Osteoblast (primary cell): Measurements from ENCODE around the gene DHH. TPM values are rescaled to one million over a fixed set of nuclear protein-coding genes. Genes with fewer than 3 reads are reported as not detected.

Source experiments
- DNase-seq: peaks from one replicate; pipeline ENCODE4 v3.0.0; 2011; ENCODE audit warnings: low spot score, mixed read lengths; ENCODE audit not compliant: insufficient read length; ENCODE audit errors: missing footprints
- H2AFZ ChIP-seq: 2 replicates; pipeline ENCODE4 v1.6.0; 2011; ENCODE audit warnings: mild to moderate bottlenecking, low read length
- H3K27ac ChIP-seq: 2 replicates; pipeline ENCODE4 v1.5.1; 2011; ENCODE audit warnings: mild to moderate bottlenecking, low read depth, low read length, moderate library complexity
- H3K27me3 ChIP-seq: 2 replicates; pipeline ENCODE4 v1.6.0; 2012; ENCODE audit warnings: mild to moderate bottlenecking, control low read depth, inconsistent platforms, low read length, moderate library complexity; ENCODE audit not compliant: insufficient read depth
- H3K36me3 ChIP-seq: 2 replicates; pipeline ENCODE4 v1.5.1; 2011; ENCODE audit warnings: mild to moderate bottlenecking, low read length, control low read depth, moderate library complexity; ENCODE audit not compliant: insufficient read depth
- H3K4me1 ChIP-seq: 2 replicates; pipeline ENCODE4 v1.5.1; 2011; ENCODE audit warnings: mild to moderate bottlenecking, low read length, control low read depth, moderate library complexity; ENCODE audit not compliant: insufficient read depth
- H3K4me2 ChIP-seq: 2 replicates; pipeline ENCODE4 v1.6.0; 2011; ENCODE audit warnings: mild to moderate bottlenecking, low read length; ENCODE audit not compliant: insufficient read depth
- H3K4me3 ChIP-seq: fragments of 200-600 bp; sonication (generic); 3 replicates; pipeline ENCODE4 v1.5.1; 2012; ENCODE audit warnings: mild to moderate bottlenecking, low read length, inconsistent platforms; ENCODE audit not compliant: insufficient read depth
- H3K79me2 ChIP-seq: 2 replicates; pipeline ENCODE4 v1.6.0; 2012; ENCODE audit warnings: mild to moderate bottlenecking, low read length, control low read depth, inconsistent platforms; ENCODE audit not compliant: insufficient read depth
- H3K9me3 ChIP-seq: 2 replicates; pipeline ENCODE4 v1.5.1; 2011; ENCODE audit warnings: low read depth, low read length, control low read depth
- H4K20me1 ChIP-seq: 2 replicates; pipeline ENCODE4 v1.6.0; 2012; ENCODE audit warnings: mild to moderate bottlenecking, low read length, control low read depth; ENCODE audit not compliant: insufficient read depth
- total RNA-seq: library from RNA; depleted of rRNA; stranded (reverse); fragments of >200 nt; gene quantifications from 2 replicates; pipeline ENCODE4 v1.2.3, GENCODE V29; 2012
- TF ChIP-seq, protein P1 (sequence below): IDR thresholded peaks from 2 replicates; pipeline ENCODE4 v1.5.1; 2011; ENCODE audit warnings: mild to moderate bottlenecking, low read depth, low read length, moderate library complexity; ENCODE audit errors: extremely low read depth

DHH gene
- total RNA-seq = under 0.01 TPM in 1 of 2 replicates, not detected in the other

DNA sequence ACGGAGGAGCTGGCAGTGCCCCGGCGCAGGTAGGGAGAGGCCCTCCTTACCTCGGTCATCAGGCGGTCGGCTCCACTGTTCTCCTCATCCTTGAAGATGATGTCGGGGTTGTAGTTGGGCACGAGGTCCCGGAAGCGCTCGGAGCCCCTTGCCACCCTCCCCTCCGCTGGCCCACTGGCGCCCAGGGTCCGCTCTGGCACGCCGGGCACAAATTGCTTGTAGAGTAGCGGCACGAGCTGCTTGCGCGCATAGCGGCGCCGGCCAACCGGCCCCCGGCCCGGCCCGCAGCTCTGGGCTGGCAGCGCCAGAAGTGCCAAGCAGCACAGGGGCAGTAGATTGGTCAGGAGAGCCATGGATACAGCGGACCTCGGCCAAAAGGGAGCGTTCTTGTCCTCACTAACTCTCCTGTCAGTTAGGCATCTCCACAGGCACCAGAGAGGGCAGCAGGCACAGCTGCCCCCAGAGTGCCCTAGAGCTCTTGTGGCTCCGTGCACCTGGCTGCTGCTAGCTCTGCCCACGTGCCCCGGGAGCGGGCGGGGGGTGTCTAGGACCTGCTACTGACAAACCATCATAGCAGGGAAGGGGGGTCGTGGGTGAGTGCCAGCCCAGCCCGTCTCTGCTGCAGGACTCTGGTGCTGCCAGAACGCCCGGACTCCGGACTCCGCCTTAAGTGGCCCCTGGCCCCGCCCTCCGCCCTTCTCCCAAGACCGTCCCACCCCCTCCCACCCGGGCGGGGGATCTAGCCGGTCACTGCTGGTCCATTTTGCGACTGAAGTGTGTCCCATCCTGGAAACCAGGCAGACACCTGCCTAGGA is at the start of gene DHH:
Gene DHH (minus strand): TSS at position 642 of the 815 bp plus-strand sequence. CDS start 289 bp downstream, at position 353.
- TF ChIP-seq, protein P1, sequence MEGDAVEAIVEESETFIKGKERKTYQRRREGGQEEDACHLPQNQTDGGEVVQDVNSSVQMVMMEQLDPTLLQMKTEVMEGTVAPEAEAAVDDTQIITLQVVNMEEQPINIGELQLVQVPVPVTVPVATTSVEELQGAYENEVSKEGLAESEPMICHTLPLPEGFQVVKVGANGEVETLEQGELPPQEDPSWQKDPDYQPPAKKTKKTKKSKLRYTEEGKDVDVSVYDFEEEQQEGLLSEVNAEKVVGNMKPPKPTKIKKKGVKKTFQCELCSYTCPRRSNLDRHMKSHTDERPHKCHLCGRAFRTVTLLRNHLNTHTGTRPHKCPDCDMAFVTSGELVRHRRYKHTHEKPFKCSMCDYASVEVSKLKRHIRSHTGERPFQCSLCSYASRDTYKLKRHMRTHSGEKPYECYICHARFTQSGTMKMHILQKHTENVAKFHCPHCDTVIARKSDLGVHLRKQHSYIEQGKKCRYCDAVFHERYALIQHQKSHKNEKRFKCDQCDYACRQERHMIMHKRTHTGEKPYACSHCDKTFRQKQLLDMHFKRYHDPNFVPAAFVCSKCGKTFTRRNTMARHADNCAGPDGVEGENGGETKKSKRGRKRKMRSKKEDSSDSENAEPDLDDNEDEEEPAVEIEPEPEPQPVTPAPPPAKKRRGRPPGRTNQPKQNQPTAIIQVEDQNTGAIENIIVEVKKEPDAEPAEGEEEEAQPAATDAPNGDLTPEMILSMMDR = no peak
- H3K4me2 ChIP-seq = peak within 1 kb of the TSS; percentile 59
- H3K79me2 ChIP-seq = no peaks in the 10 kb centered on the region
- no peaks in the 10 kb centered on the region for H3K9me3 ChIP-seq
- H3K36me3 ChIP-seq = peaks cover 25% of the 10 kb centered on the region
- H2AFZ ChIP-seq = no peak within 1 kb of the TSS
- peaks cover 2% of the 10 kb centered on the region for H4K20me1 ChIP-seq
- H3K4me3 ChIP-seq = peak within 1 kb of the TSS; percentile 51
- DNase-seq = peak; percentile 82
- peaks cover 11% of the 10 kb centered on the region for H3K4me1 ChIP-seq
- peaks cover 43% of the 10 kb centered on the region for H3K27me3 ChIP-seq
- H3K27ac ChIP-seq = no peak within 1 kb of the TSS

DNA sequence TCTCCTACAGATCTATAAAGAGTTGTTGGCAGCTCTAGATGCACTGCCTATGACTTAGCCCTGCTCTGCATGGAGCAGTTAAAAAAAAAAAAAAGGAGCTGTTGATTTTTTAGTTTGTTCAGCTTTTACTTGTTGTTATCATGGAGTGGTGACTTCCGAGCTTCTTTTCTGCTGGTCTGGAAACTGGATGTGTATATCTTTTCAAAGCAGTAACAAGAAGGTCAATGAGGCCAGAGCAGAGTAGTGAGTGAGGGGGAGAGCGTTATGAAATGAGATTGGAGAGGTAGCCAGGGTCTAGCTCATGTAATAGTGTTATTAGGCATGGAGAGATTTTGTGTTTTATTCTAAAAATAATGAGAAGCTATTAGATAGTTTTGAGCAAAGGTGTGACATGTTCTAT is 49.8 kb upstream of the DHH start:
- no peak for DNase-seq
- Histone ChIP-seq H4K20me1 (no peaks in the 10 kb centered on the region), H3K4me1 (no peaks in the 10 kb centered on the region), H3K27me3 (no peaks in the 10 kb centered on the region), H3K36me3 (no peaks in the 10 kb centered on the region), H3K27ac (no peak overlapping the region), H2AFZ (no peak overlapping the region), H3K9me3 (no peaks in the 10 kb centered on the region), H3K4me3 (no peak overlapping the region), H3K4me2 (no peak overlapping the region), H3K79me2 (no peaks in the 10 kb centered on the region)
- TF ChIP-seq, protein P1 = no peak

DNA sequence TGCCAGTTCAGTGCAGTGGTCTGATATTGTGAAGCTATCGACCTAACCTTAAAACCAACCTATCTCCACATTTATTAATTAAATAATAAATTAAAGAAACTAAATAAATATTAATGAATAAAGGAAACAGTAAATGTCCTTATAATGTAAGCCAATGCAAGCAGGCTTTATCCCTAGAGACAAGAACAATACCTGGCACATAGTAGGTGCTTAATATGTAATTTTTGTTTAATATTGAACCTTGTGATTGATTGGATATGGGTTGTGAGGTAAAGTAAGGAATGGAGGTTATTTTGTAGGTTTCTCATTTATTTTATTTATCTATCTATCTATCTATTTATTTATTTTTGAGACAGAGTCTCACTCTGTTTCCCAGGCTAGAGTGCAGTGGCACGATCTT is 44.4 kb upstream of the DHH start:
- Histone ChIP-seq H4K20me1 (no peaks in the 10 kb centered on the region), H3K36me3 (no peaks in the 10 kb centered on the region), H2AFZ (no peak overlapping the region), H3K27ac (no peak overlapping the region), H3K27me3 (no peaks in the 10 kb centered on the region), H3K79me2 (no peaks in the 10 kb centered on the region), H3K4me2 (no peak overlapping the region), H3K9me3 (no peaks in the 10 kb centered on the region), H3K4me3 (no peak overlapping the region), H3K4me1 (no peaks in the 10 kb centered on the region)
- TF ChIP-seq, protein P1 = no peak
- DNase-seq = no peak

DNA sequence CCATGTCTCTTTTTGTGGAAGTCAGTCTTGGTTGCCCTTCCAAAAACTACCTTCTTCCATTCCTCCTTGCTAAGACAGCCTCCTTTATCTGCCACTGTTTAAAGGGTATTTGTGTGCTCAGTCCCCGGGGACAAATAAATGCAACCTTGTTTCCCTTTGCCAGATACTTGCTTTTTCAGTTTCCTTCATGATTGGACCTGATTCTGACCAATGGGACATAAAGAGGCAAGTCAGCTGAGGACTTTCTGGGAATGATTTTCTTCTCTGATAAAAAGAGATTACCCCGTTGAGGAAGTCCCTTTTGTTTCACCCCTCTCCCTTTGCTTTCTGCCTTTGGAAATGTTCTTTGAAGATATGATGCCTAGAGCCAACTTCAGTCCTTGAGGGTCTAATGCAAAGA is 44.0 kb upstream of the DHH start:
- Histone ChIP-seq H3K79me2 (peaks cover 4% of the 10 kb centered on the region), H4K20me1 (no peaks in the 10 kb centered on the region), H3K9me3 (no peaks in the 10 kb centered on the region), H3K4me1 (peaks cover 1% of the 10 kb centered on the region), H3K4me2 (no peak overlapping the region), H2AFZ (no peak overlapping the region), H3K4me3 (no peak overlapping the region), H3K27ac (no peak overlapping the region), H3K36me3 (no peaks in the 10 kb centered on the region), H3K27me3 (no peaks in the 10 kb centered on the region)
- TF ChIP-seq, protein P1 = no peak
- no peak for DNase-seq
